Stimulated activated CD8-positive, alpha-beta memory T cell treated with anti-CD3 and anti-CD28 coated beads, Interleukin-7, amount 100 ng/mL, for 24 hours (primary cell): ENCODE results near the gene SERBP1.
"Not testable (repeated sequence)": the region's sequence is repeated elsewhere in the genome, so short reads cannot be mapped to it uniquely, and the experiment has no call there.

ENCODE experiments used
- DNase-seq: peaks from one replicate; pipeline ENCODE4 v3.0.0-alpha.2; 2020; ENCODE audit warnings: low read depth

SERBP1 gene

DNA sequence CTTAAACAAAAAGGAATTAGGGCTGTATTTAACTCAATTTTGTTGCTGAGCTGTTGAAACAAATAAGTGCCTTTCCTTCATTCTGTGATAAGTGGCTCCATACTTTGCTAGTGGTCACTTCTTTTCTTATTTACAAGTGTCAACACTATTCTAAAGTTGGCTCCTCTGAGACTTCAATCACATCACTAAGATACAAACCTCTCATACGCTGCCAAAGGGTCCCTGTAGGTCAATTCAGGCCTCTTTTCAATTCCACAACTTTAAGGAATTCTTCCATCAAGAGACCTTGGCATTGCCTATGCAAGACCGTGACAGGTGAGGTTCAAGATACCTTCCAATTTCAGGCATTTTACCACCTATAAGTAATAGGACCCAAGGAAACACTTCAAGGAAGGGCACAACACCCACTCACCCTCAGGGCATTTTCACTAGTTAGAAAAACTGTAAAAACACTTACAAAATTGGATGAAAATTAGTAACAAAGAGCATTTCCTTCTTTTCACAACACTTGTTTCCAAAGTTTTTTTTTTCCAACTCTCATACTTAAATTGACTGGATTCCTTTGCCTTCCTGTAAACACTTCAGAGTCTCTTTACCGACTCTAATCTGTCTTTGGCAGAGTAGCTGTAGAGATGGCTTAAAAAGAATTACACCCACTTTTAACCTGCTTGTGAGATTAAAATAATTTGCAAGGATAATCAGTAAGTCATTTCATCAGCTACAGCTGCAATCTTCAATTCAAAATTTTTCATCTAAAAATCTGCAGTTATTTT, 24.5 kb downstream of the SERBP1 start:
- no peak for DNase-seq

DNA sequence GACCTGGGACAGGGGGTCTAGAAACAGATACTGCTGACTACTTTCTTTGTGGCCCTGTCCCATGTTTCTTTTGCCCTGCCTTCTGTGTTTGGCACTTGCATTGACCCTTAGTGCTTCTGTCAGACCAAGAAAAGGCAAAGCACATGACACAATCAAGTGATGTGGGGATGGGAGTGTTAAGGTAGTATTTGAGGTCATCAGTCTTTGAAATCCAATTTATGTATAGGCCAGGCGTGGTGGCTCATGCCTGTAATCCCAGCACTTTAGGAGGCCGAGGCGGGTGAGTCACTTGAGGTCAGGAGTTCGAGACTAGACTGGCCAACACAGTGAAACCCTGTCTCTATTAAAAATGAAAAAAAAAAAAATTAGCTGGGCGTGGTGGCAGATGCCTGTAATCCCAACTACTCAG, 26.0 kb downstream of the SERBP1 start:
- no peak for DNase-seq

GRCh38 chr1:67401443-67401842, 28.8 kb downstream of the SERBP1 start:
- DNase-seq: no peak

GRCh38 chr1:67400029-67400786, 30.0 kb downstream of the SERBP1 start:
- not testable (repeated sequence) for DNase-seq

DNA sequence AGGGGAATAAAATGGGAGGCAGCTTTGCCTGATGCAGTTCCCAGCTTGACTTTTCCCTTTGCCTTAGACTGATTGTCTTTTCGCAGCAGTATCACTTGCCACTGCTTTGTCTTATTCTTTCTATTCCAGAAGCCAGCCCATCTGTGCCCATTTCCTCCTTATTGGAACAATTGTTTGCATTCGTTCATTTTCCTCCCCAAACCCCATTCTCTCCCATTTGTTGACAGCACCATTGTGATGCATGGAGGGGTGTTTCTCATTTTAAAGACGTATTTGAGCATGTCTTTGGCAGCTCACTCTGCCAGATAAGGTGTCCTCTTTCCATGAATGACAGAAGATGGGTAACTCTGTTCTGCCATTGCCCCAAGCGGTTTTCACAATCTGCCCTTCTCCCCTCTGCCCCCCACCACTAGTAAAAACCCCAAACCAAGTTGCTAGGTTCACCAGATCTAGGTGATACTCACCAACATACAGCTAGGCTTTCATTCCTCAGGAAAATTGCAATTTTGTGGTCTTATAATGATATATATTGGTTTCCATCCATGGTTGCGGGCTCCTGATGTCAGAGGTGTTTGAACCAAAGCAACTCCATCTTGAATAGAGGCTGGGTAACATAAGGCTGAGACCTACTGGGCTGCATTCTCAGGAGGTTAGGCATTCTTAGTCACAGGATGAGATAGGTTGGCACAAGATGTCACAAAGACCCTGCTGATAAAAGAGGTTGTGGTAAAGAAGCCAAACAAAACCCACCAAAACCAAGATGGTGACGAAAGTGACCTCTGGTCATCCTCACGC, 30.8 kb downstream of the SERBP1 start:
- no peak for DNase-seq

- no peak for DNase-seq
Observed at GRCh38 chr1:67394548-67394947, 35.7 kb downstream of the SERBP1 start.

DNA sequence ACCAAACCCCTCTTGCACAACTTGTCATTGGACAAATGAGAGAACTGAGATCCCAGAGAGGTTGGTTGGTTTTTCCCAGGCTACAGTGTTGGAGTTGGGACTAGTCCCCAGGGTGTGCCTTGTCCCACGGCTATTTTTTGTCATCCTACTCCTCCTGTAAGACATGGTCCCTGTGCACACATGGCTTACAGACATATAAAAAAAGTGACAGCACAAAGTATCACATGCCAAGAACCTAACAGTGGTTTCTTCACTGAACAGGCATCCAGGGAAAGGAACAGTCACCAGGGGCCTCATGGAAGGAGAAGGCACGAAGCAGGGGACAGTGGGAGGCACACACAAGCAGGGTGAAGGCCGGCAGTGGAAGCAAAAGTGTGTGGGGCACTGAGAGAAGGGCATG, 36.5 kb downstream of the SERBP1 start:
- no peak for DNase-seq

DNA sequence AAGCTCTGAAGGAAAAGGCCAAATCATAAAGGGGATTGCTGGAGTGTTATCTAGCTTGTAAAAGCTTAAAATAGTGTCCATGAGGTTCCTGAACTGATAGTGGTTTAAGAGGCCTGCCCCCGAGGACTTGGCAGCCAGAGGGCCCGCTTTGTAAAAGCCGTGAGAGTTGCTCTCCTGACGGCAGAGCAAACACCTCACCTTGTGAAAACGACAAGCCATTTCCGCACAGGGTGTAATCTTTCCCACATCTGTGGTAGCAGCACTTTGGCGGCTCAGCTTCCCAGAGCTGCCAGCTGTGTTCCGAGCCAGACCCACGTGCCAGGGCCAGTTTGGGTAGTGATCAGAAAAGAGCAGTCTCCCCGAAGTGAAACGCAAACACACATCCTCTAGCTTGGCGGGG, 37.0 kb downstream of the SERBP1 start:
- DNase-seq: no peak

DNA sequence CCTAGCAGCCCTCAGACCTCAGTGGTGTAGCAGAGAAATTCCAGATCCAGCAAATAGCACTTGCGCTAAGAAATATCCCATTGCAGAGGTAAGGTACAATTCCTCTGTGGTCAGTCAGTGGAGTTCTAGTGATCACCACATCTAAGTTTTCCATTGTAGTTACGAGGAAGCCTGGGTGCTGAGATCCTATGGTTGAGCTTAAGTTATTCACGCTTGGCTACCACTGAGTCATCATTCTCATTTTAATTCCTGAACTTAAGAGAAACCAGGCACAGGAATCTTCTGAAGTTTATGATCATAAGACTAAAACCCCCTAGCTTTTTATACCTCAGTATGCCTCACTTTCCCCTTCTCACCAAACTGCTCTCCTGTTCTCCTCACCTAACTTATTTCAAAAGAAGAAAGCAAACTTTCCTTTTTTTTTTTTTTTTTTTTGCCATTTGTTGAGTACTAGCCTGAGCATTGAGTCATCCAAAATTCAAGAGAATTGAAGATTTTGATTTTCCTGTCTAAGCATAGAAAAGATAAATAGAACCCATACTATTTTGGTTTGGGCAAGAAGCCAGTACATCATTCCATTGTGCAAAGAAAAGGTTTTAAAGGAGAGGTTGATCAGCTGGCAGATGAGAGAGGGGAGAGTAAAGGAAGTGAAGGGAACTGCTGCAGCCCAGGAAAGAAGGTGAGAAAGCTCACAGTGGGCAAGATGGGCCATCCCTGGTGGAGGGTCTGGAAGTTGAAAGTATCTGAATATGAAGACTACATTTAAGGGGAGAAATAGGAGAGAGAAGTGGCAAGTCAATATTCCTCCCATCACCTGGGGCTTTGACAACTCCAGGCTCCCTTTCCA, 39.9 kb downstream of the SERBP1 start:
- DNase-seq: no peak

DNA sequence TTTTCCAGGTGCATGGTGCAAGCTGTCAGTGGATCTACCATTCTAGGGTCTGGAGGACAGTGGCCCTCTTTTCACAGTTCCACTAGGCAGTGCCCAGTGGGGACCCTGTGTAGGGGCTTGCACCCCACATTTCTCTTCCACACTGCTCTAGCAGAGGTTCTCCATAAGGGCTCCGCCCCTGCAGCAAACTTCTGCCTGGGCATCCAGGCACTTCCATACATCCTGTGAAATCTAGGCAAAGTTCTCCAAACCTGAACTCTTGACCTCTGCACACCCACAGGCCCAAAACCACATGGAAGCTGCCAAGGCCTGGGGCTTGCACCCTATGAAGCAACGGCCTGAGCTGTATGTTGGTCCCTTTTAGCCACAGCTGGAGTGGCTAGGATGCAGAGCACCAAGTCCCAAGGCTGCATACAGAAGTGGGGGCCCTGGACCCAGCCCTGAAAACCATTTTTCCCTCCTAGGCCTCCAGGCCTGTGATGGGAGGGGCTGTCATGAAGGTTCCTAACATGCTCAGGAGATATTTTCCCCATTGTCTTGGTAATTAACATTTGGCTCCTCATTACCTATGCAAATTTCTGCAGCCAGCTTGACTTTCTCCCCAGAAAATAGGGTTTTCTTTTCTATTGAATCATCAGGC, 46.1 kb downstream of the SERBP1 start:
- no peak for DNase-seq

- no peak for DNase-seq
Observed at GRCh38 chr1:67382292-67382691, 47.9 kb downstream of the SERBP1 start.

GRCh38 chr1:67381154-67381553, 49.0 kb downstream of the SERBP1 start:
- DNase-seq: no peak

GRCh38 chr1:67377253-67377652, 52.9 kb downstream of the SERBP1 start:
- DNase-seq: no peak

GRCh38 chr1:67376381-67376780, 53.8 kb downstream of the SERBP1 start:
- no peak for DNase-seq

DNA sequence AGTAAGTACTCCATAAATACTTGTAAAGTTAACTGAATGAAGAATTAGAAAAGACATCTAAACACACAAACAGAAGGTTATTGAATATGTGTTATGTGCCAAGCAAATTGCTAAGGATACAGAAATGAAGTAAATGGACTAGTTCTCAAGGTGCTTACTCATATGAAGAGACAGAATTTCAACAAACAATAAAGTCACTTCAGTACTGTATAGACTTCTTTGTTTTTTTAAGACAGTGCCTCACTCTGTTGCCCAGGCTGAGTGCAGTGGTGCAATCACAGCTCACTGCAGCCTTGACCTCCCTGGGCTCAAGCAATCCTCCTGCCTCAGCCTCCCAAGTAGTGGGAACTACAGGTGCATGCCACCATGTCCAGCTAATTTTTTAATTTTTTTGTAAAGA, 57.3 kb downstream of the SERBP1 start:
- no peak for DNase-seq

GRCh38 chr1:67372136-67372535, 58.1 kb downstream of the SERBP1 start:
- DNase-seq: no peak

DNA sequence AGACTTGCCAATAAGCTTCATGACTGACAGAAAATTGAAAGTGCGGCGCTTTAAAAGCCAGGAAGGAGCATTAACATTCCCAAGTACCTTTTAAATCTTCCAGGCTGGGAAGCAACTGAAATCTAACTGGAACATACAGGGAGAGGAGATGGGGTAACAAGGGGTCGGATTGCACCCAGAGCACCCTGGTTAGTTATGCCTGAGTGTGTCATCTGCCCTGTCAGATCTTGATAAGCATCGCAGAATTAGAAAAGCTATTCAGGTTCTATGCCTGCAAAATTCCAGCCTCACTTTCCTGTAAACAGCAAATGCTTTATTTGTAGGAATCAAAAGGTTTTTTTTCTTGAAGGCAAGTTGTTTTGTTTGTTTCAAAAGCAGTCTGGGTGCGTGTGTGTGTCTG, 58.5 kb downstream of the SERBP1 start:
- DNase-seq: no peak

DNA sequence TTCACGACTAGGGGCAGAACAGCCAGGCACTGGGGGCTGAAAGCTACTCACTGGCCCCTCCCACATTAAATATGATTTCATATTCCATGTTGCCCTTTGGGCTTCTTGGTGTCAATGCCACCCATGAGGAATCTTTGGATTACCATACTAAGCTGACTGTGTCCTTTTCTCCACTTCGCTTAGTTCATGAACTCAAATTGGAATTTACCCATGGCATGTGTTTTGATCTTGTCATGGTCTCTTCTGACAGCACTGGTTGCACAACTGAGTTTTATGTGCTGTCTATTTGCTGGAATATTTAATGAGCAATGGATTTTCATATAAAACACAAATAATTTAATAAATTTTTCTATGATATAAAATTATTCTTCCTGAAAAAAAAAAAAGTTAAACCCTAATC, 59.2 kb downstream of the SERBP1 start:
- DNase-seq: no peak

DNA sequence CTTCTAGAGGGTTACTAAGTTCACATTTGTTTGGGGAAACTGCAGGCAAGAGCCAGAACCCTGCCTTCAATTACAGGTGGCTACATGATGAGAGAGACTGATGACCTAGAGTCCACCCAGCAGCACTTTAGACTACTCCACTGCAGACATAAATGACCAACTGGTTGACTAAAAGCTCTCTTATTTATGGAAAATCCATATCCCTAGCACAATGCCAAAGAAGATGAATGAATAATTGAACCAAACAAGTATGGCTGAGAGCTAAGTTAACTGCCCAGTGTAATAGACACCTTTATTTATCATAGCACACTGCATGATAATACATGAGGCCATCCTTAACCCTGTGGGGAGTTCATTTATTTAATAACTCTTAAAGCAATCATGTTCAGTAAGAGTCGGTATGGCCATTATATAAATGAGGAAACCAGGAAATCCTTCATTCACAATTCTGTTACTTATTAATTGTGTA, 62.1 kb downstream of the SERBP1 start:
- DNase-seq: no peak

- DNase-seq: no peak
Observed at GRCh38 chr1:67367370-67368045, 62.7 kb downstream of the SERBP1 start.

DNA sequence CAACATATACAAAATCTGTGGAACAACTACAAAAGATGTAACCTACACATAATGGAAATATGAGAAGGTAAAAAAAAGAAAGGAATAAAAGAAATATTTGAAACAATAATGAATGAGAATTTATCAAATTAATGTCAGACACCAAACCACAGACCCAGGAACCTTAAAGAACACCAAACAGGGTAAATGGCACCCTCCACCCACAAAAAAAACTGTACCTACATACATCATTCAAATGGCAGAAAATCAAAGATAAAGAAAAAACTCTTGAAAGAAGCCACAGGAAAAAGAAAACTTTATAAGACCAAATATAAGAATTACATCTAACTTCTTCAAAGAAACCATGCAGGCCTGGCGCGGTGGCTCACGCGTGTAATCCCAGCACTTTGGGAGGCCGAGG, 68.6 kb downstream of the SERBP1 start:
- DNase-seq: no peak
